Left lobe of liver (tissue), 2 donors: ENCODE data around the gene MARCHF3. TPM values are rescaled to one million over a fixed set of nuclear protein-coding genes. Genes with fewer than 3 reads are reported as not detected.
"Not testable (repeated sequence)": the region's sequence is repeated elsewhere in the genome, so short reads cannot be mapped to it uniquely, and the experiment has no call there.

Source experiments
- ATAC-seq: fragments of 200-7000 bp; cut with Tn5 transposase; one replicate; pipeline ENCODE4 v1.9.1; 2020; ENCODE audit warnings: mild to moderate bottlenecking, moderate library complexity
- DNase-seq: peaks from one replicate; pipeline ENCODE4 v3.0.0-alpha.2; 2020; ENCODE audit warnings: low spot score
- total RNA-seq: library from RNA; stranded (reverse); gene quantifications from one replicate; pipeline ENCODE4 v1.2.1, GENCODE V29; 2021
- donor health status: DM: no; HTN: no; CAD: no; lungs with moderate emphysema.
- donor health status: DM: no; HTN: yes; CAD: no.

MARCHF3 gene
- total RNA-seq, 1 donor from 2014 or later = 0.88 TPM

DNA sequence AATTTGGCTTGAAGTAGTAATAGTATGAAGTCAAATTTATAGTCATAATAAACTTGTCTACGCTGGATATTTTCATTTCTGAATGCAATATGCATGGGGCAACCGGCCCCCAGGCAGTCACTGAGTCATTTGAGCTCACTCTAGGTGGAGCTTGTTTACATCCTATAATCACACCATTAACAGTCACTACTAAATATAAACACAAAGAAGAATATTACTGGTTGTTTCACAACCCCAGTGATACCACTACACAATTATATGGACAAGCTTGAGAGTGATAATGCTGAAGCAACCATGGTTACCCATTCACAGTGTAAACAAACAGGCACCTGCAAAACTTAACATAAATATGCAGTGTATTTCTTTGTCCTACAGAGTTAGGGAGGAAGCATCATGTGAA, 68.7 kb downstream of the MARCHF3 start:
- ATAC-seq (no peak), DNase-seq (no peak)

DNA sequence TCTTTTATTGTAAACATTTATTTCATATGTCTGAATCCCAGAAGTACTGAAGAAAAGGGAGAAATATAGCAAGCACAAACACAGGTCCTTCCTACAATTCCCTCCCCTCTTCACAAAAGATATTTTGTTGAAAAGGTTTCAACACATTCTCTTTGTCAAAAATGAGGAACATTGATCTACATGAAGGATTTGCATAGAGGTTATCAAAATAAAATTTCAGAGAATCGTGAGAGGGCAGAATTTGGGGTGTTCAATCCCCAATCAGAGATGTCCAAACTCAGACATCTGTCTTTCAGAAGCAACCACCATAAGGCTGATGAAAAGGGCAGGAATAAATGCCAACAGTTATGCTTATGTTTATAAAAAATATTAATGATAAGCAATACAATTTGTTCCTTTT, 69.2 kb downstream of the MARCHF3 start:
- ATAC-seq = no peak
- no peak for DNase-seq

DNA sequence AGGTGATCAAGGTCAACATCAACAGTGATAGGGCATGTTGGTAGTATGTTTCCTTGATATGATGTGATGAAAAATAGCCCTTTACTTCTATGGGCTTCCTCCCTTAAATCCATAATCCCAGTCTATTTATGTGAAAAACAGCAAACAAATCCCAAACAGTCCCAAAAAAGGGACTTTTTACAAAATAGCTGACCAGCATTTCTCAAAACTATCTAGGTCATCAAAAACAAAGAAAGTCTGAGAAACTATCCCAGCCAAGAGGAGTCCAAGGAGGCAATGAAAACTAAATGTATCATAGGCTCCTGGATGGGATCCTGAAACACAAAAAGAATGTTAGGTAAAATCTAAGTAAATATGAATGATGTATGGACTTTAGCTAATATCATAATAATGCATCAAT, 71.2 kb downstream of the MARCHF3 start:
- no peak for DNase-seq
- no peak for ATAC-seq

DNA sequence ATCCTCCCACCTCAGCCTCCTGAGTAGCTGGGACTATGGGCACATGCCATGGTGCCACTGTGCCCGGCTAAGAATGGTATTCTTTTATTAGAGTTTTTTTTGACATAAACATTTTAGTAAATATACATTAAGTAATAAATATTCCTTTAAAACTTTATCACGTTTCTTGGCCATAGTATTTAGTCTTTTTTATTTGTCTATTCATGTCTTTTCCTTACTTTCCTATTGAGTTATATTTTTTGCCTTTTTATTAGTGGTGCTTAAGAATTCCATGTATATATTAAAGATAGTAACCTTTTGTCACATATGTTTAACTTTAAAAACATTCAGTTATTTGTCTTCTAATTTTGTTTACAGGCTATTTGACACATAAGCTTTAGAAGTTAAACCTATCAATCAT, 73.4 kb downstream of the MARCHF3 start:
- no peak for ATAC-seq
- no peak for DNase-seq

DNA sequence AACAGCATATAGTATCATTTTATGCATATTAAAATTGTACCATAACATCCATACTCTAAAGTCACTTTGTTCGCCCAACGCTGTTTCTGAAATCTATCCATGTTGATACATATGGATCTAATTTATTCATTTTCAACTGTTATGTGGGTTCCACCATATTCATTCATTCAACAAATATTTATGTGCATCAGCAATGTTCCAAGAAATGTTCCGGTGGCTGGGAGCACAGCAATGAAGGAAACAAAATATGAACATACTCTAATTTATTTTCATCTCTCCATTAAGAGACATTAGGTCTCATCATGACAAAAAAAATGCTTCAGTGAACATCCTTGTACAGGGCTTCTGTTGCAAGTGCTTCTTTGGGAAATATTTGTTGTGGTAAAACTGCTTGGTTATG, 75.4 kb downstream of the MARCHF3 start:
- DNase-seq (no peak), ATAC-seq (no peak)

- no peak for DNase-seq
- ATAC-seq = no peak
Observed at GRCh38 chr5:126953640-126954039, 76.7 kb downstream of the MARCHF3 start.

DNA sequence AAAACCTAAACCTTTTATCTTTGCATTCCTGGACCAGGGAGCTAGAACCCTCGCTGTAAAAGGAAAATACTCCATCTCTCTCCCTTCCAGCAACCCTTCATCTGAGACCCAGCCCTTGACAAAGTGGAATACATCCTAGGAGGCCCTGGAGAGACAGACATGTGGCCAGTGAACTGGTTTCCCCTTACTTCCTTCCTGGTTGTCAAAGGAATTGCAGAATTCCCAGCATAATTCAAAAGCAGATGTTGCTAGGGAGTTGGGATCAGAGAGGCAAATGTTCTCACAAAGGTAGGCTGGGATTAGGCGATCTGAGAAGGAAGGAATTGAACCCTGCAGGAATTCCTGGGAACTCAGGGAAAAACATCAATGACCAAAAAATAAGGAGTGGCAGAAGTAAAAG, 80.9 kb downstream of the MARCHF3 start:
- no peak for DNase-seq
- no peak for ATAC-seq

DNA sequence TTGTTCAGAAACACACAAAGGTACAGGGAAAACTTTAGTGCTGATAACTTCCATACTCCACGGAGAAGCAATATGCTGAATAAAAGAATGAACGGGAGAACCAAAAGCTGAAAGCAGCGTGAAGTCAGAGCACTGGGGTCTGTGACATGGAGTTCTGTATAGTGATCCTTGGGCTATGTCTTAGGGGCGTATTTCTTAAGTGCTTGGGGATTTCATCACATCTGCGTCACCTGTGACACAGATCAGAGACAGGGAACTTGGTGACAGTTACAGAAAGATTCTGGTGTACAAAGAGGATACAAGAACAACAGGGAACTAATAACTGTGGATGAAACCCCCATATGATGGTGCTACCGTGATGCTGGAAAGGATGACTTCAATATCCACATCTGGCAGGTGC, 81.9 kb downstream of the MARCHF3 start:
- DNase-seq = no peak
- no peak for ATAC-seq

- no peak for ATAC-seq
Observed at GRCh38 chr5:126948011-126948355, 82.4 kb downstream of the MARCHF3 start.

GRCh38 chr5:126947146-126948010, 83.0 kb downstream of the MARCHF3 start:
- ATAC-seq = no peak
- no peak for DNase-seq

More at GRCh38 chr5:126948011-126948355, 82.4 kb downstream of the MARCHF3 start:
- no peak for DNase-seq

GRCh38 chr5:126942908-126943307, 87.5 kb downstream of the MARCHF3 start:
- ATAC-seq, DNase-seq: not testable (repeated sequence)

- DNase-seq = no peak
- no peak for ATAC-seq
Observed at GRCh38 chr5:126941403-126941802, 89.0 kb downstream of the MARCHF3 start.

GRCh38 chr5:126939887-126940286, 90.5 kb downstream of the MARCHF3 start:
- ATAC-seq = no peak
- DNase-seq = no peak

- ATAC-seq (no peak), DNase-seq (no peak)
Observed at GRCh38 chr5:126938466-126938865, 91.9 kb downstream of the MARCHF3 start.

DNA sequence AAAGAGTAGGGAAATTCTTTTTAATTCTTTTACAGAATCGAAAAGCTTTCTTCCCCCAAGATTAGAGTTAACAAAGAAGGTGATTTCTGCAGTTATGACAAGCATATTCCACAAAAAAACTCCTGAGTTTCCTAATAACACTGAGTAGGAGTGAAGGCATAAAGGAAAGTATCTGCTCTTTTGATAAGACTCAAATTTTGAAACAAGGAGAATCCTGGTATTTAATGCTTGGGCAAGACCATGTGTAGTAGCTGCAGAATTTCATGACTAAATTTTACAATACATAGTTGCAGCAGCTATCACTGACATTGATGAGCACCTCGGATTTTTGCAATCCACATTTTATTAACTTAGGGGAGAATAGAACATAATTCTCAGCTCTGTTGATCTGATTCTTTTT, 92.6 kb downstream of the MARCHF3 start:
- DNase-seq (no peak), ATAC-seq (no peak)

DNA sequence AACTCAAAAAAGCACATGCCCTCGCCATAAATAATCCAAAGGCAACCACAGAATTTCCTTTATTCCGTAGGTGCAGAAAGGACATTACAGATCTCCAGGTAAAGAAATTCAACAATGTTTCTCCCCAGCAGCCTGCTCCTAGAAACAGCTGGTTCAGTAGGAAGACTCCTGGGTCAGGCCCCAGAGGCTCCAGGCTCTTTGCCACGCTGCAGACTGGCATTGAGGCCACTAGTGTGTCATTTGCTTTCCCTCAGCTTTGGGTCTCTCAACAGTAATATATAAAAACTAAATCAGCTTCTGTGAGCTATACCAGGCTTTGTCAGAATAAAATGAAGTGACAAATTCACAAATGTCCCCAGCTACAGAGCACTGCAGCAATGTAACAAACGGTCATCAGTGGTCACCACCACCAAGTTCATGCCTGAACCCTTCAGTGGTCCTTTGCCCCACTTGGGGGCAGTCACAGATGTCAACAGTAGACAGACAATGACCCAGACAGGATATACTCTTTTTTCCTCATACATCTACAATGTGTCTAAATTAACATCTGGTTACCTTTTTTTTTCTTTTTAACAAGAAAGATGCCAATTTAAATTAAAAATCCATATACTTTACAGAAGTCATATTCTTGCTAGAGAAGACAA, 93.5 kb downstream of the MARCHF3 start:
- DNase-seq (no peak), ATAC-seq (no peak)

GRCh38 chr5:126931963-126932660, 98.2 kb downstream of the MARCHF3 start:
- ATAC-seq (no peak), DNase-seq (no peak)

GRCh38 chr5:126928041-126928440, 102.3 kb downstream of the MARCHF3 start:
- ATAC-seq = no peak
- no peak for DNase-seq

GRCh38 chr5:126927429-126927828, 102.9 kb downstream of the MARCHF3 start:
- ATAC-seq (no peak), DNase-seq (no peak)

DNA sequence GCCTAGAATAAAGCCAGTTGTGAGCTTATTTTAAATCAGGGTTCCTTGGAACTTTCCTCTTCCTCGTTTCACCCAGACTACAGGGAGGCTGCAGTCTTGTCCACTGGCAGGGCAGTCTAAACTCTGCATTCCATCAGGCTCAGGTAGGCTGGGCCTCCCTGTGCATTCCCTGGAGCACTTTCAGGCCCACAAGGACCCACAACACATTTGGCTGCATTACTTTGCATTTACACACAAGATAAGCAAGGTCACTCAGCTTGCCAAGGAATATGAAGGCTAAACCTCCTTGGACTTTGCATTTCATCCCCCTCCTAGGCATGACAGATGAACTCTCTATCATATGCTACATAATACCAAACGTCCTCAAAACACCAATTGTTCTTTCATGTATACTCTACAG, 104.2 kb downstream of the MARCHF3 start:
- ATAC-seq = no peak

DNA sequence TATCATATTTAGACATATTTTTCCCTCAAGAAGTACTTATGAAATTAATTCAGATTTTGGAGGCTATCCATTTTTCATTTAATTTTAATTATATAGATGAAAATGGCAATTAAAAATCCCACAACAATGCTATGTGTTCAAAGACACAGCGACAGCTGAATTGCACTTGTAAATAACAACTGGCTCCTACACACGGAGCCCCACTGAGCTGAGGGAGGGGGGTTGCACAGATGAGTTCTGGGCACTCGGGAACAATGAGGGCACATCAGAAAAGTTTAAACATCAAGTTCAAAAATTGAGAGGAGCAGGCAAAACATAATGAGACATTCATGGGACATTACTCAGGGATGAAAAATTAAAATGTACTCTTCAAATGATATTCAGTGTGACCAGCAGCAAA, 104.9 kb downstream of the MARCHF3 start:
- ATAC-seq (no peak), DNase-seq (no peak)

More for the DNA sequence above, 104.2 kb downstream of the MARCHF3 start:
- no peak for DNase-seq
